Activated CD4-positive, alpha-beta memory T cell treated with anti-CD3 and anti-CD28 coated beads for 36 hours (primary cell): ENCODE measurements around the gene PAK3. TPM values are rescaled to one million over a fixed set of nuclear protein-coding genes. Genes with fewer than 3 reads are reported as not detected.

Experiments
- CTCF ChIA-PET: fragments of 350-600 bp; sonication (Branson Sonifier 250); formaldehyde crosslinking; loops from one replicate; lab custom pipeline; 2021; ENCODE audit warnings: antibody characterized with exemption, inconsistent platforms; lab: Charles Lee
- POLR2A ChIA-PET: fragments of 350-600 bp; sonication (Branson Sonifier 250); formaldehyde crosslinking; loops from one replicate; lab custom pipeline; 2021; ENCODE audit warnings: antibody characterized with exemption; lab: Charles Lee
- DNase-seq: peaks from one replicate; pipeline ENCODE4 v3.0.0-alpha.2; 2020
- H3K27ac Mint-ChIP-seq: one replicate; pipeline ENCODE4 v1.8.0; 2021; ENCODE audit warnings: mixed read lengths
- H3K27me3 Mint-ChIP-seq: one replicate; pipeline ENCODE4 v1.8.0; 2021; ENCODE audit warnings: mixed read lengths
- H3K36me3 Mint-ChIP-seq: one replicate; pipeline ENCODE4 v1.8.0; 2021; ENCODE audit warnings: mixed read lengths
- H3K4me1 Mint-ChIP-seq: one replicate; pipeline ENCODE4 v1.8.0; 2021; ENCODE audit warnings: low read depth, mixed read lengths
- H3K4me3 Mint-ChIP-seq: one replicate; pipeline ENCODE4 v1.8.0; 2021; ENCODE audit warnings: mild to moderate bottlenecking, mixed read lengths
- H3K9me3 Mint-ChIP-seq: one replicate; pipeline ENCODE4 v1.8.0; 2021; ENCODE audit warnings: mixed read lengths
- intact Hi-C: fragments of 100-400 bp; cut with micrococcal nuclease; formaldehyde crosslinking; loops from one replicate; pipeline ENCODE4 v1.15.1; 2023
- total RNA-seq, 2 experiments: library from RNA; stranded (reverse); gene quantifications; one replicate each; pipeline ENCODE4 v1.2.3, GENCODE V29; 2021

PAK3 gene
- total RNA-seq, 2 experiments from 2014 or later: 1.3 to 1.5 TPM

GRCh38 chrX:111145878-111146277 is 49.9 kb downstream of the PAK3 start:
- Mint-ChIP-seq H3K4me3 (no peak overlapping the region), H3K9me3 (no peaks in the 10 kb centered on the region), H3K4me1 (no peaks in the 10 kb centered on the region), H3K27me3 (peaks cover 1% of the 10 kb centered on the region), H3K36me3 (no peaks in the 10 kb centered on the region), H3K27ac (no peak overlapping the region)
- ChIA-PET POLR2A (no interaction called here), CTCF (no interaction called here)
- DNase-seq: no peak
- intact Hi-C loops: no loop called here

GRCh38 chrX:111151764-111152163 is 55.8 kb downstream of the PAK3 start:
- H3K4me3 Mint-ChIP-seq: no peak overlapping the region
- DNase-seq: no peak
- intact Hi-C loops: no loop called here
- CTCF ChIA-PET: no interaction called here
- POLR2A ChIA-PET: no interaction called here
- peaks cover 1% of the 10 kb centered on the region for H3K27me3 Mint-ChIP-seq
- no peaks in the 10 kb centered on the region for H3K9me3 Mint-ChIP-seq
- H3K4me1 Mint-ChIP-seq: no peaks in the 10 kb centered on the region
- no peak overlapping the region for H3K27ac Mint-ChIP-seq
- H3K36me3 Mint-ChIP-seq: no peaks in the 10 kb centered on the region

- Mint-ChIP-seq H3K4me3 (no peak overlapping the region), H3K36me3 (no peaks in the 10 kb centered on the region), H3K27me3 (no peaks in the 10 kb centered on the region), H3K9me3 (no peaks in the 10 kb centered on the region), H3K4me1 (no peaks in the 10 kb centered on the region), H3K27ac (no peak overlapping the region)
- no peak for DNase-seq
- POLR2A ChIA-PET: no interaction called here
- intact Hi-C loops: no loop called here
- CTCF ChIA-PET: no interaction called here
Observed at GRCh38 chrX:111159232-111159631, 63.2 kb downstream of the PAK3 start.

GRCh38 chrX:111164728-111165127 is 68.7 kb downstream of the PAK3 start:
- Mint-ChIP-seq H3K36me3 (no peaks in the 10 kb centered on the region), H3K27me3 (no peaks in the 10 kb centered on the region), H3K4me3 (no peak overlapping the region), H3K27ac (no peak overlapping the region), H3K4me1 (peaks cover under 1% of the 10 kb centered on the region), H3K9me3 (no peaks in the 10 kb centered on the region)
- DNase-seq: no peak
- intact Hi-C loops: loop anchor here (5.0 kb wide), 1 partner anchor 78 kb away; no protein-coding TSS in a partner anchor
- CTCF ChIA-PET: no interaction called here
- POLR2A ChIA-PET: no interaction called here

GRCh38 chrX:111165902-111166301 is 69.9 kb downstream of the PAK3 start:
- H3K27ac Mint-ChIP-seq: no peak overlapping the region
- H3K4me3 Mint-ChIP-seq: no peak overlapping the region
- DNase-seq: no peak
- no peaks in the 10 kb centered on the region for H3K36me3 Mint-ChIP-seq
- POLR2A ChIA-PET: no interaction called here
- no peaks in the 10 kb centered on the region for H3K9me3 Mint-ChIP-seq
- H3K27me3 Mint-ChIP-seq: no peaks in the 10 kb centered on the region
- intact Hi-C loops: loop anchor here (5.0 kb wide), 1 partner anchor 76 kb away; no protein-coding TSS in a partner anchor
- H3K4me1 Mint-ChIP-seq: peaks cover 4% of the 10 kb centered on the region
- CTCF ChIA-PET: interaction anchor here (0.7 to 1.5 kb wide), 2 partner anchors 66 to 282 kb away, joined by 4 read pairs; no protein-coding TSS in a partner anchor

- ChIA-PET CTCF (no interaction called here), POLR2A (no interaction called here)
- Mint-ChIP-seq H3K4me3 (no peak overlapping the region), H3K27me3 (no peaks in the 10 kb centered on the region), H3K9me3 (no peaks in the 10 kb centered on the region), H3K4me1 (peaks cover 4% of the 10 kb centered on the region), H3K27ac (no peak overlapping the region), H3K36me3 (no peaks in the 10 kb centered on the region)
- DNase-seq: no peak
- intact Hi-C loops: loop anchor here (5.0 kb wide), 1 partner anchor 75 kb away; no protein-coding TSS in a partner anchor
Observed at GRCh38 chrX:111167334-111167733, 71.3 kb downstream of the PAK3 start.

- Mint-ChIP-seq H3K9me3 (no peaks in the 10 kb centered on the region), H3K4me3 (no peak overlapping the region), H3K36me3 (no peaks in the 10 kb centered on the region), H3K27ac (no peak overlapping the region), H3K4me1 (peaks cover 4% of the 10 kb centered on the region), H3K27me3 (no peaks in the 10 kb centered on the region)
- intact Hi-C loops: loop anchor here (5.0 kb wide), 1 partner anchor 74 kb away; no protein-coding TSS in a partner anchor
- ChIA-PET CTCF (interaction anchor here (1.0 kb wide), 1 partner anchor 76 kb away, joined by 3 read pairs; no protein-coding TSS in a partner anchor), POLR2A (no interaction called here)
- DNase-seq: no peak
Observed at GRCh38 chrX:111168314-111168713, 72.3 kb downstream of the PAK3 start.

- Mint-ChIP-seq H3K27me3 (no peaks in the 10 kb centered on the region), H3K4me3 (no peak overlapping the region), H3K9me3 (no peaks in the 10 kb centered on the region), H3K27ac (no peak overlapping the region), H3K36me3 (no peaks in the 10 kb centered on the region), H3K4me1 (peaks cover 4% of the 10 kb centered on the region)
- DNase-seq: no peak
- CTCF ChIA-PET: no interaction called here
- intact Hi-C loops: loop anchor here (5.0 kb wide), 1 partner anchor 73 kb away; no protein-coding TSS in a partner anchor
- POLR2A ChIA-PET: no interaction called here
Observed at GRCh38 chrX:111169141-111169540, 73.2 kb downstream of the PAK3 start.

GRCh38 chrX:111170017-111170416 is 74.0 kb downstream of the PAK3 start:
- Mint-ChIP-seq H3K4me1 (peaks cover 4% of the 10 kb centered on the region), H3K4me3 (no peak overlapping the region), H3K27ac (no peak overlapping the region), H3K27me3 (no peaks in the 10 kb centered on the region), H3K9me3 (no peaks in the 10 kb centered on the region), H3K36me3 (no peaks in the 10 kb centered on the region)
- CTCF ChIA-PET: no interaction called here
- POLR2A ChIA-PET: no interaction called here
- no peak for DNase-seq
- intact Hi-C loops: no loop called here

GRCh38 chrX:111180750-111181240 is 84.8 kb downstream of the PAK3 start:
- no peak overlapping the region for H3K4me3 Mint-ChIP-seq
- DNase-seq: no peak
- intact Hi-C loops: no loop called here
- no peaks in the 10 kb centered on the region for H3K4me1 Mint-ChIP-seq
- peaks cover 2% of the 10 kb centered on the region for H3K36me3 Mint-ChIP-seq
- H3K27ac Mint-ChIP-seq: no peak overlapping the region
- H3K9me3 Mint-ChIP-seq: no peaks in the 10 kb centered on the region
- H3K27me3 Mint-ChIP-seq: no peaks in the 10 kb centered on the region
- ChIA-PET POLR2A (no interaction called here), CTCF (no interaction called here)

- ChIA-PET POLR2A (no interaction called here), CTCF (no interaction called here)
- intact Hi-C loops: no loop called here
- no peak for DNase-seq
- Mint-ChIP-seq H3K36me3 (peaks cover 2% of the 10 kb centered on the region), H3K9me3 (no peaks in the 10 kb centered on the region), H3K27me3 (no peaks in the 10 kb centered on the region), H3K4me3 (no peak overlapping the region), H3K4me1 (no peaks in the 10 kb centered on the region), H3K27ac (no peak overlapping the region)
Observed at GRCh38 chrX:111181951-111182350, 86.0 kb downstream of the PAK3 start.

GRCh38 chrX:111182997-111183396 is 87.0 kb downstream of the PAK3 start:
- Mint-ChIP-seq H3K4me1 (no peaks in the 10 kb centered on the region), H3K4me3 (no peak overlapping the region), H3K9me3 (no peaks in the 10 kb centered on the region), H3K27ac (no peak overlapping the region), H3K36me3 (peaks cover 2% of the 10 kb centered on the region), H3K27me3 (no peaks in the 10 kb centered on the region)
- ChIA-PET POLR2A (no interaction called here), CTCF (no interaction called here)
- no peak for DNase-seq
- intact Hi-C loops: no loop called here

GRCh38 chrX:111191598-111191997 is 95.6 kb downstream of the PAK3 start:
- H3K4me3 Mint-ChIP-seq: no peak overlapping the region
- ChIA-PET CTCF (no interaction called here), POLR2A (no interaction called here)
- no peak for DNase-seq
- H3K9me3 Mint-ChIP-seq: no peaks in the 10 kb centered on the region
- H3K4me1 Mint-ChIP-seq: no peaks in the 10 kb centered on the region
- H3K27ac Mint-ChIP-seq: no peak overlapping the region
- no peaks in the 10 kb centered on the region for H3K27me3 Mint-ChIP-seq
- intact Hi-C loops: no loop called here
- H3K36me3 Mint-ChIP-seq: no peaks in the 10 kb centered on the region
